ENCODE results near the gene PM20D1. TPM values are rescaled to one million over a fixed set of nuclear protein-coding genes. Genes with fewer than 3 reads are reported as not detected.

The PM20D1 gene
- polyA plus RNA-seq, 3 donors, result 1.1 to 3.3 (median 1.7) TPM

DNA sequence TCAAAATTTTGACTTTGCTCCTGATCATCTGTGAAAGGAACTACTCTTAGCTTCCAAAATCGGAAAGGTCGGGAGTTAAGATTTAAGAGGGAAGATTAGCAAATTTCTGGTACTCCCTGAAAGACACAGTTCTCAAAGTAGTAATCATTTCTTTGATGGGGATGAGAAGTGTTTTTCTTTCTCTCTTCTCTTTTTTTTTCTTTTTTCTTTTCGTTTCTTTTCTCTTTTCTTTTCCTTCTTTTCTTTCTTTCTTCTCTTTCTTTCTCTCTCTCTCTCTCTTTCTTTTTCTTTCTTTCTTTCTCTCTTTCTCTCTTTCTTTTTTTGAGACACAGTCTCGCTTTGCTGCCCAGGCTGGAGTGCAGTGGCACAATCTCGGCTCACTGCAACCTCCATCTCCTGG lies 69.6 kb downstream of the PM20D1 start:
- no peak for DNase-seq (ENCODE audit: low read depth in 3 of 3, low spot score in 2 of 3)

Other genes starting within 250 kb of the PM20D1 start
- gene ELK4, start 218.1 kb downstream of the PM20D1 start, polyA plus RNA-seq (ENCODE audit: insufficient read length in 3 of 3), result 10 to 100 TPM; 15.9 to 16.4 (median 16.2) TPM
- 1 to 10 TPM; 6.8 to 8.2 (median 6.9) TPM for gene SLC45A3, start 169.6 kb downstream of the PM20D1 start, polyA plus RNA-seq (ENCODE audit: insufficient read length in 3 of 3)
- gene NUCKS1, start 100.0 kb downstream of the PM20D1 start, polyA plus RNA-seq (ENCODE audit: insufficient read length in 3 of 3), result 100 to 1,000 TPM; 457 to 475 (median 459) TPM
- gene RAB29, start 74.7 kb downstream of the PM20D1 start, polyA plus RNA-seq (ENCODE audit: insufficient read length in 3 of 3), result 10 to 100 TPM; 26.3 to 40.5 (median 33.8) TPM
- 10 to 100 TPM; 27.9 to 34.3 (median 30.6) TPM for gene SLC41A1, start 36.9 kb downstream of the PM20D1 start, polyA plus RNA-seq (ENCODE audit: insufficient read length in 3 of 3)
- gene SLC26A9, start 93.3 kb upstream of the PM20D1 start, polyA plus RNA-seq (ENCODE audit: insufficient read length in 3 of 3), result under 1 TPM; 0.22 to 0.44 (median 0.35) TPM
- 1 to 10 TPM; 2.3 to 2.4 (median 2.3) TPM for gene RAB7B, start 153.3 kb upstream of the PM20D1 start, polyA plus RNA-seq (ENCODE audit: insufficient read length in 3 of 3)
- gene CTSE, start 173.8 kb upstream of the PM20D1 start, polyA plus RNA-seq (ENCODE audit: insufficient read length in 3 of 3), result under 1 TPM; 0.14 to 0.19 (median 0.19) TPM
- 1 to 10 TPM; 1.6 to 3.4 (median 3.0) TPM for gene RHEX, start 203.0 kb upstream of the PM20D1 start, polyA plus RNA-seq (ENCODE audit: insufficient read length in 3 of 3)

Data from right renal cortex interstitium (tissue), 3 donors.